Hepatocyte (in vitro differentiated cells): ENCODE data around the gene MTR.

Experiments used
- CTCF ChIP-seq: fragments of 200-600 bp; sonication (generic); IDR thresholded peaks from 2 replicates; pipeline ENCODE4 v1.5.1; 2016; ENCODE audit warnings: antibody characterized with exemption, mild to moderate bottlenecking; ENCODE audit not compliant: poor library complexity
- EZH2phosphoT487 ChIP-seq: fragments of 200-600 bp; sonication (generic); IDR thresholded peaks from one replicate; pipeline ENCODE4 v1.6.1; 2018; ENCODE audit warnings: antibody characterized with exemption, mild to moderate bottlenecking, low read depth, moderate library complexity; ENCODE audit not compliant: unreplicated experiment, severe bottlenecking

- TF ChIP-seq CTCF (no peak), EZH2phosphoT487 (no peak)
These were observed 56.8 kb downstream of the MTR start for GRCh38 chr1:236851871-236852270.
